ENCODE measurements around the gene NUP188. TPM values are rescaled to one million over a fixed set of nuclear protein-coding genes. Genes with fewer than 3 reads are reported as not detected.

NUP188 gene
- polyA plus RNA-seq, 1 donor from 2014 or later: 24.0 TPM

Other genes with a start within 250 kb of the NUP188 start
- gene PKN3, start 245.2 kb upstream of the NUP188 start, polyA plus RNA-seq: 0.06 and 1.4 TPM in 2 replicates
- gene ZDHHC12, start 223.6 kb upstream of the NUP188 start, polyA plus RNA-seq: 0.09 TPM in 1 of 2 replicates, not detected in the other
- 30.6 and 32.2 TPM in 2 replicates for gene ZER1, start 175.8 kb upstream of the NUP188 start, polyA plus RNA-seq
- gene TBC1D13, start 160.4 kb upstream of the NUP188 start, polyA plus RNA-seq: 24.4 and 30.0 TPM in 2 replicates
- gene ENDOG, start 129.2 kb upstream of the NUP188 start, polyA plus RNA-seq: 60.1 and 61.5 TPM in 2 replicates
- gene SPOUT1, start 117.9 kb upstream of the NUP188 start, polyA plus RNA-seq: 26.7 and 34.7 TPM in 2 replicates
- 22.6 and 24.4 TPM in 2 replicates for gene KYAT1, start 65.7 kb upstream of the NUP188 start, polyA plus RNA-seq
- 11.6 and 15.6 TPM in 2 replicates for gene LRRC8A, start 65.6 kb upstream of the NUP188 start, polyA plus RNA-seq
- not detected in 2 replicates for gene PHYHD1, start 26.7 kb upstream of the NUP188 start, polyA plus RNA-seq
- gene DOLK, start 96 bp upstream of the NUP188 start, polyA plus RNA-seq: 11.3 and 14.4 TPM in 2 replicates
- 128 and 160 TPM in 2 replicates for gene SH3GLB2, start 80.6 kb downstream of the NUP188 start, polyA plus RNA-seq
- gene MIGA2, start 88.9 kb downstream of the NUP188 start, polyA plus RNA-seq: 42.4 and 73.6 TPM in 2 replicates
- gene DOLPP1, start 133.4 kb downstream of the NUP188 start, polyA plus RNA-seq: 31.1 and 31.5 TPM in 2 replicates
- gene CRAT, start 163.1 kb downstream of the NUP188 start, polyA plus RNA-seq: 14.3 and 21.2 TPM in 2 replicates
- gene PTPA, start 163.7 kb downstream of the NUP188 start, polyA plus RNA-seq: 50.5 and 62.8 TPM in 2 replicates
- gene IER5L, start 230.6 kb downstream of the NUP188 start, polyA plus RNA-seq: 20.8 and 30.5 TPM in 2 replicates